ENCODE data around the gene TFAP2C.
"Not testable (repeated sequence)": the region's sequence is repeated elsewhere in the genome, so short reads cannot be mapped to it uniquely, and the experiment has no call there.

The TFAP2C gene

GRCh38 chr20:56653211-56653610, 24.1 kb downstream of the TFAP2C start:
- DNase-seq (ENCODE audit: low read depth in 2 of 2) = no peak

- DNase-seq (ENCODE audit: low read depth in 2 of 2) = no peak
These were observed 27.5 kb downstream of the TFAP2C start for GRCh38 chr20:56656632-56657031.

GRCh38 chr20:56657879-56658278, 28.8 kb downstream of the TFAP2C start:
- no peak for DNase-seq (ENCODE audit: low read depth in 2 of 2)

- not testable (repeated sequence) for DNase-seq (ENCODE audit: low read depth in 2 of 2)
These were observed 29.3 kb downstream of the TFAP2C start for GRCh38 chr20:56658341-56658947.

- DNase-seq (ENCODE audit: low read depth in 2 of 2) = no peak
These were observed 34.6 kb downstream of the TFAP2C start for GRCh38 chr20:56663660-56664059.

GRCh38 chr20:56664796-56665195, 35.7 kb downstream of the TFAP2C start:
- DNase-seq (ENCODE audit: low read depth in 2 of 2) = no peak

- DNase-seq (ENCODE audit: low read depth in 2 of 2) = no peak
These were observed 36.7 kb downstream of the TFAP2C start for GRCh38 chr20:56665806-56666205.

GRCh38 chr20:56673450-56673849, 44.3 kb downstream of the TFAP2C start:
- DNase-seq (ENCODE audit: low read depth in 2 of 2) = no peak

GRCh38 chr20:56676001-56676400, 46.9 kb downstream of the TFAP2C start:
- DNase-seq (ENCODE audit: low read depth in 2 of 2) = no peak

GRCh38 chr20:56676679-56677078, 47.6 kb downstream of the TFAP2C start:
- DNase-seq (ENCODE audit: low read depth in 2 of 2) = no peak

GRCh38 chr20:56683077-56683865, 54.2 kb downstream of the TFAP2C start:
- DNase-seq (ENCODE audit: low read depth in 2 of 2) = no peak

GRCh38 chr20:56685879-56686278, 56.8 kb downstream of the TFAP2C start:
- no peak for DNase-seq (ENCODE audit: low read depth in 2 of 2)

GRCh38 chr20:56687061-56687460, 58.0 kb downstream of the TFAP2C start:
- no peak for DNase-seq (ENCODE audit: low read depth in 2 of 2)

- DNase-seq (ENCODE audit: low read depth in 2 of 2) = no peak
These were observed 59.0 kb downstream of the TFAP2C start for GRCh38 chr20:56688106-56688505.
